Measurements from ENCODE around the gene TXNDC11.

Gene TXNDC11

GRCh38 chr16:11737713-11738112 lies 4.9 kb downstream of the TXNDC11 start:
- Mint-ChIP-seq H3K4me3 (no peak overlapping the region), H3K27me3 (no peaks in the 10 kb centered on the region), H3K9me3 (no peaks in the 10 kb centered on the region), H3K4me1 (ENCODE audit: low read depth) (peaks cover 52% of the 10 kb centered on the region), H3K27ac (no peak overlapping the region), H3K36me3 (ENCODE audit: low read depth) (peaks cover 59% of the 10 kb centered on the region)

- peaks cover 51% of the 10 kb centered on the region for H3K4me1 Mint-ChIP-seq (ENCODE audit: low read depth)
- no peaks in the 10 kb centered on the region for H3K27me3 Mint-ChIP-seq
- no peaks in the 10 kb centered on the region for H3K9me3 Mint-ChIP-seq
- no peak overlapping the region for H3K27ac Mint-ChIP-seq
- H3K36me3 Mint-ChIP-seq (ENCODE audit: low read depth), result peaks cover 65% of the 10 kb centered on the region
- H3K4me3 Mint-ChIP-seq, result no peak overlapping the region
Measured at GRCh38 chr16:11736903-11737302, 5.8 kb downstream of the TXNDC11 start.

GRCh38 chr16:11735787-11736186 lies 6.9 kb downstream of the TXNDC11 start:
- H3K36me3 Mint-ChIP-seq (ENCODE audit: low read depth), result peaks cover 69% of the 10 kb centered on the region
- no peaks in the 10 kb centered on the region for H3K9me3 Mint-ChIP-seq
- no peaks in the 10 kb centered on the region for H3K27me3 Mint-ChIP-seq
- no peak overlapping the region for H3K27ac Mint-ChIP-seq
- H3K4me3 Mint-ChIP-seq, result no peak overlapping the region
- peaks cover 40% of the 10 kb centered on the region for H3K4me1 Mint-ChIP-seq (ENCODE audit: low read depth)

GRCh38 chr16:11734653-11735043 lies 8.0 kb downstream of the TXNDC11 start:
- Mint-ChIP-seq H3K4me3 (no peak overlapping the region), H3K9me3 (no peaks in the 10 kb centered on the region), H3K36me3 (ENCODE audit: low read depth) (peaks cover 73% of the 10 kb centered on the region), H3K27ac (no peak overlapping the region), H3K4me1 (ENCODE audit: low read depth) (peaks cover 29% of the 10 kb centered on the region), H3K27me3 (no peaks in the 10 kb centered on the region)

GRCh38 chr16:11734025-11734652 lies 8.5 kb downstream of the TXNDC11 start:
- Mint-ChIP-seq H3K4me3 (no peak overlapping the region), H3K27ac (peak overlapping the region; percentile 57), H3K4me1 (ENCODE audit: low read depth) (peaks cover 29% of the 10 kb centered on the region)

GRCh38 chr16:11731222-11731621 lies 11.4 kb downstream of the TXNDC11 start:
- peaks cover 80% of the 10 kb centered on the region for H3K36me3 Mint-ChIP-seq (ENCODE audit: low read depth)
- H3K4me3 Mint-ChIP-seq, result no peak overlapping the region
- no peaks in the 10 kb centered on the region for H3K9me3 Mint-ChIP-seq
- no peak overlapping the region for H3K27ac Mint-ChIP-seq
- peaks cover 29% of the 10 kb centered on the region for H3K4me1 Mint-ChIP-seq (ENCODE audit: low read depth)
- H3K27me3 Mint-ChIP-seq, result no peaks in the 10 kb centered on the region

More at GRCh38 chr16:11734025-11734652, 8.5 kb downstream of the TXNDC11 start:
- Mint-ChIP-seq H3K36me3 (ENCODE audit: low read depth) (peaks cover 74% of the 10 kb centered on the region), H3K27me3 (no peaks in the 10 kb centered on the region), H3K9me3 (no peaks in the 10 kb centered on the region)

GRCh38 chr16:11729787-11730186 lies 12.9 kb downstream of the TXNDC11 start:
- H3K9me3 Mint-ChIP-seq, result no peaks in the 10 kb centered on the region
- peaks cover 29% of the 10 kb centered on the region for H3K4me1 Mint-ChIP-seq (ENCODE audit: low read depth)
- no peak overlapping the region for H3K27ac Mint-ChIP-seq

GRCh38 chr16:11727796-11728543 lies 14.7 kb downstream of the TXNDC11 start:
- Mint-ChIP-seq H3K4me3 (no peak overlapping the region), H3K27ac (no peak overlapping the region), H3K4me1 (ENCODE audit: low read depth) (peaks cover 24% of the 10 kb centered on the region), H3K9me3 (no peaks in the 10 kb centered on the region), H3K36me3 (ENCODE audit: low read depth) (peaks cover 77% of the 10 kb centered on the region), H3K27me3 (no peaks in the 10 kb centered on the region)

More at GRCh38 chr16:11729787-11730186, 12.9 kb downstream of the TXNDC11 start:
- no peak overlapping the region for H3K4me3 Mint-ChIP-seq
- H3K27me3 Mint-ChIP-seq, result no peaks in the 10 kb centered on the region
- H3K36me3 Mint-ChIP-seq (ENCODE audit: low read depth), result peaks cover 77% of the 10 kb centered on the region

GRCh38 chr16:11726008-11726407 lies 16.6 kb downstream of the TXNDC11 start:
- Mint-ChIP-seq H3K4me3 (no peak overlapping the region), H3K9me3 (no peaks in the 10 kb centered on the region), H3K4me1 (ENCODE audit: low read depth) (peaks cover 24% of the 10 kb centered on the region), H3K27ac (no peak overlapping the region), H3K36me3 (ENCODE audit: low read depth) (peaks cover 68% of the 10 kb centered on the region), H3K27me3 (no peaks in the 10 kb centered on the region)

- no peak overlapping the region for H3K27ac Mint-ChIP-seq
- H3K4me3 Mint-ChIP-seq, result no peak overlapping the region
- peaks cover 65% of the 10 kb centered on the region for H3K36me3 Mint-ChIP-seq (ENCODE audit: low read depth)
- no peaks in the 10 kb centered on the region for H3K9me3 Mint-ChIP-seq
- H3K4me1 Mint-ChIP-seq (ENCODE audit: low read depth), result peaks cover 24% of the 10 kb centered on the region
- no peaks in the 10 kb centered on the region for H3K27me3 Mint-ChIP-seq
Measured at GRCh38 chr16:11725457-11725856, 17.2 kb downstream of the TXNDC11 start.

- Mint-ChIP-seq H3K4me1 (ENCODE audit: low read depth) (peaks cover 3% of the 10 kb centered on the region), H3K27me3 (no peaks in the 10 kb centered on the region), H3K27ac (no peak overlapping the region), H3K9me3 (no peaks in the 10 kb centered on the region), H3K36me3 (ENCODE audit: low read depth) (peaks cover 42% of the 10 kb centered on the region), H3K4me3 (no peak overlapping the region)
Measured at GRCh38 chr16:11722468-11722808, 20.2 kb downstream of the TXNDC11 start.

GRCh38 chr16:11721781-11722467 lies 20.7 kb downstream of the TXNDC11 start:
- Mint-ChIP-seq H3K27me3 (no peaks in the 10 kb centered on the region), H3K27ac (no peak overlapping the region), H3K36me3 (ENCODE audit: low read depth) (peaks cover 38% of the 10 kb centered on the region), H3K4me1 (ENCODE audit: low read depth) (no peaks in the 10 kb centered on the region), H3K4me3 (no peak overlapping the region), H3K9me3 (no peaks in the 10 kb centered on the region)

- Mint-ChIP-seq H3K4me3 (no peak overlapping the region), H3K27ac (peak overlapping the region; percentile 15), H3K36me3 (ENCODE audit: low read depth) (peaks cover 47% of the 10 kb centered on the region), H3K4me1 (ENCODE audit: low read depth) (peaks cover under 1% of the 10 kb centered on the region), H3K9me3 (no peaks in the 10 kb centered on the region), H3K27me3 (no peaks in the 10 kb centered on the region)
Measured at GRCh38 chr16:11719762-11720161, 22.9 kb downstream of the TXNDC11 start.

GRCh38 chr16:11719171-11719570 lies 23.5 kb downstream of the TXNDC11 start:
- no peak overlapping the region for H3K27ac Mint-ChIP-seq
- H3K36me3 Mint-ChIP-seq (ENCODE audit: low read depth), result peaks cover 46% of the 10 kb centered on the region
- H3K4me3 Mint-ChIP-seq, result no peak overlapping the region
- H3K4me1 Mint-ChIP-seq (ENCODE audit: low read depth), result peaks cover 4% of the 10 kb centered on the region
- no peaks in the 10 kb centered on the region for H3K9me3 Mint-ChIP-seq
- H3K27me3 Mint-ChIP-seq, result no peaks in the 10 kb centered on the region

GRCh38 chr16:11717811-11718210 lies 24.8 kb downstream of the TXNDC11 start:
- H3K27me3 Mint-ChIP-seq, result no peaks in the 10 kb centered on the region
- H3K36me3 Mint-ChIP-seq (ENCODE audit: low read depth), result peaks cover 45% of the 10 kb centered on the region

More at GRCh38 chr16:11717811-11718210, 24.8 kb downstream of the TXNDC11 start:
- H3K9me3 Mint-ChIP-seq, result no peaks in the 10 kb centered on the region
- H3K27ac Mint-ChIP-seq, result peak overlapping the region; percentile 36
- no peak overlapping the region for H3K4me3 Mint-ChIP-seq
- peaks cover 4% of the 10 kb centered on the region for H3K4me1 Mint-ChIP-seq (ENCODE audit: low read depth)
